ENCODE data around the gene PRPS1.
"Not testable (repeated sequence)": the region's sequence is repeated elsewhere in the genome, so short reads cannot be mapped to it uniquely, and the experiment has no call there.

The PRPS1 gene

GRCh38 chrX:107599450-107599861 lies 28.9 kb upstream of the PRPS1 start:
- no peak overlapping the region for H3K4me3 ChIP-seq (ENCODE audit: low read length)
- DNase-seq (ENCODE audit: low read depth): no peak
- TF ChIP-seq CTCF (conservative IDR thresholded peaks at IDR 0.05; ENCODE audit: low read depth, low read length): no peak

GRCh38 chrX:107600366-107600765 lies 27.9 kb upstream of the PRPS1 start:
- TF ChIP-seq CTCF (conservative IDR thresholded peaks at IDR 0.05; ENCODE audit: low read depth, low read length): no peak
- no peak overlapping the region for H3K4me3 ChIP-seq (ENCODE audit: low read length)
- DNase-seq (ENCODE audit: low read depth): no peak

- no peak overlapping the region for H3K4me3 ChIP-seq (ENCODE audit: low read length)
- no peak for DNase-seq (ENCODE audit: low read depth)
- no peak for TF ChIP-seq CTCF (conservative IDR thresholded peaks at IDR 0.05; ENCODE audit: low read depth, low read length)
Measured at GRCh38 chrX:107601326-107601725, 27.0 kb upstream of the PRPS1 start.

- no peak for TF ChIP-seq CTCF (conservative IDR thresholded peaks at IDR 0.05; ENCODE audit: low read depth, low read length)
- no peak for DNase-seq (ENCODE audit: low read depth)
- H3K4me3 ChIP-seq (ENCODE audit: low read length): no peak overlapping the region
Measured at GRCh38 chrX:107601759-107602158, 26.6 kb upstream of the PRPS1 start.

GRCh38 chrX:107602694-107603239 lies 25.5 kb upstream of the PRPS1 start:
- no peak for DNase-seq (ENCODE audit: low read depth)

GRCh38 chrX:107603429-107604159 lies 24.7 kb upstream of the PRPS1 start:
- TF ChIP-seq CTCF (conservative IDR thresholded peaks at IDR 0.05; ENCODE audit: low read depth, low read length): no peak
- H3K4me3 ChIP-seq (ENCODE audit: low read length): no peak overlapping the region
- DNase-seq (ENCODE audit: low read depth): no peak

More at GRCh38 chrX:107602694-107603239, 25.5 kb upstream of the PRPS1 start:
- no peak for TF ChIP-seq CTCF (conservative IDR thresholded peaks at IDR 0.05; ENCODE audit: low read depth, low read length)
- no peak overlapping the region for H3K4me3 ChIP-seq (ENCODE audit: low read length)

- not testable (repeated sequence) for DNase-seq (ENCODE audit: low read depth)
Measured at GRCh38 chrX:107609061-107609460, 19.2 kb upstream of the PRPS1 start.

More at GRCh38 chrX:107609061-107609460, 19.2 kb upstream of the PRPS1 start:
- not testable (repeated sequence) for H3K4me3 ChIP-seq (ENCODE audit: low read length)

All from retinal pigment epithelial cell (primary cell).